Left renal cortex interstitium (tissue), 4 donors: Measurements from ENCODE around the gene TMEM253. TPM values are rescaled to one million over a fixed set of nuclear protein-coding genes. Genes with fewer than 3 reads are reported as not detected.
A peak's percentile ranks its signal among the peaks of the same experiment; 100 is the strongest.

Experiments used
- DNase-seq, 4 donors: peaks; one replicate each; pipeline ENCODE4 v3.0.0-alpha.2; 2013; ENCODE audit warnings: low read depth in 4 of 4, low spot score in 2 of 4, missing footprints in 1 of 4
- polyA plus RNA-seq, 4 donors: library from polyadenylated mRNA; unstranded; fragments of 120-200 nt; gene quantifications; one replicate each; pipeline ENCODE4 v1.2.1, GENCODE V29; 2013; ENCODE audit not compliant: insufficient read length in 4 of 4

The TMEM253 gene
- polyA plus RNA-seq, 4 donors, result 0.47 to 1.7 (median 1.0) TPM

- DNase-seq, result peak; percentile 49 to 62 (median 60)
Observed at GRCh38 chr14:21070610-21071224, 30.1 kb upstream of the TMEM253 start.

DNA sequence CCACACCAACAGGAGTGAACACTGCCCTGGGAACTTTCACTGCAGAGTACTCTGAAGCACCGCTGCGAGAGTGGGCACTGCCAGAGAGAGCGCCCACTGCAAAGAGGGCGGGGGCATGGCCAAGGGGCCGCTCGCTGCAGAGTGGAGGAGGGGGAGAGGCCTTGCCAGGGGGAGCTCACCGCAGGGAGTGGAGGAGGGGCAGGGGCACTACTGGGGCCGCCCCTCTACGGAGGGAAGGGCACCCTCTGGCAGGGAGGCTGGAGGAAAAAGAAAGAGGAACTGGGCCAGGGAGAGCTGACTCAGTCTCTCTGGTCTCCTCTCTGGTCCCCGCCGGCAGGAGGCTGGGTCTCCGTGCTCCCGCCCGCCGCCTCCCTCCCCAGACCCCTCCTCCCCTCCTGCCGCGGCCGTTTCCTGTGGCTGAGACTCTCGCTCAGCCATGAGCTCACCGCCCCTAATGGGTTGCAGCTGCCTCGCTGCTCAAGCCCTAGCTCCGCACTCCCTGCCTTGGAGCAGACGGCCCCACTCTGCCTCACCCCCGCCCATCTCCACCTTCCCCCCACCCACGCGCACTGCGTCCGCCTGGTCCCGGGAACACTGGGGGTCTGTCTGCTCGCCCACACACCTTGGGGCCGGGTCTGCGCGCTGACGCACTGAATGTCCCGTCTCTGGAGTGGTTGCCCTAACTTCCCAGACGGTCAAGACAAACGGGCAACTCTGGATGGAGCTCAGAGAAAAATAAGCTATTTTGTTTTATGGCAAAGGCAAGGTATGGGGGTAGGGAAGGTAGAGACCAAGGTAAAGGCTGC is 29.4 kb upstream of the TMEM253 start:
- DNase-seq, result peak; percentile 74 to 87 (median 84)

DNA sequence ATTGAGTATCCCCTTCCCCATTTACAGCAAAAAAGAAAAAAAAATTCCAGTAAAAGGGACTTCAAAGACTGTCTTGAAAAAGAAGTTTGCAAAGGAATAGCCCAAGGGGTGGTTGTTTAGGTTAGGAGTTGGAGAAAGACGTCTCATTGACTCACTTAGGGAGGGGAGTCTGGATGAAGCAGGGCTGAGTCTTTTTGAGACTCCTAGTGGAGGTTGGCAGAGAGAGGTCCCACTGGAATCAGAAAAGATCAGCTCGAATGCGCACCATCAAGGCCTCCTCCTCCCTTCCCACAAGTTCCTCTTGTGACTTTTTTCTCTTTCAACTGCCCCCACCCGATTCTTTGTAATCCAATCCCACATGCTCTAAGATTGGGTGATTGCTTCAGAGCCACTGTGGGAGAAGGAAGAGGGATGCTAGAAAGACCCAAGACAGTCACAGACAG is 28.8 kb upstream of the TMEM253 start:
- peak in 2 of 4 donors; percentile 27 to 60 for DNase-seq

DNA sequence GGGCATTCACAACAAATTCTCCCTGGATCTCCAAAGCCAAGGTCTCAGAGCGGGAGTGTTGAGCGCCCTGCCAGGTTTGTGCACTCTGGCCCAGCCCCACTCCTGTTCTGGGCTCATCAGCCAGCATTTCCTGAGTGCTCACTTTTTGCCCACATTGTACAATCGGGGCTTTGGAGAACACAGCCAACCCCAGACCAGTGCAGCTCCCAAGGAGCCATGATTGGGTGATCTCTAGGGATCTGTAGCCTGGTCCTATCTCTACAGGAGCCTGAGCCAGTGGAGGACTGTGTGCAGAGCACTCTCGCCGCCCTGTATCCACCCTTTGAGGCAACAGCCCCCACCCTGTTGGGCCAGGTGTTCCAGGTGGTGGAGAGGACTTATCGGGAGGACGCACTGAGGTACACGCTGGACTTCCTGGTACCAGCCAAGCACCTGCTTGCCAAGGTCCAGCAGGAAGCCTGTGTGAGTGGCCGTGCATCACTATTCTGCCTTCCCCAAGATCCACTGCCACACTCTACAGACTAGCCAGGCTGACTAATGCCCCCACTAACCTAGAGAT is 28.0 kb upstream of the TMEM253 start:
- DNase-seq, result no peak

GRCh38 chr14:21073921-21074320 is 26.9 kb upstream of the TMEM253 start:
- no peak for DNase-seq

DNA sequence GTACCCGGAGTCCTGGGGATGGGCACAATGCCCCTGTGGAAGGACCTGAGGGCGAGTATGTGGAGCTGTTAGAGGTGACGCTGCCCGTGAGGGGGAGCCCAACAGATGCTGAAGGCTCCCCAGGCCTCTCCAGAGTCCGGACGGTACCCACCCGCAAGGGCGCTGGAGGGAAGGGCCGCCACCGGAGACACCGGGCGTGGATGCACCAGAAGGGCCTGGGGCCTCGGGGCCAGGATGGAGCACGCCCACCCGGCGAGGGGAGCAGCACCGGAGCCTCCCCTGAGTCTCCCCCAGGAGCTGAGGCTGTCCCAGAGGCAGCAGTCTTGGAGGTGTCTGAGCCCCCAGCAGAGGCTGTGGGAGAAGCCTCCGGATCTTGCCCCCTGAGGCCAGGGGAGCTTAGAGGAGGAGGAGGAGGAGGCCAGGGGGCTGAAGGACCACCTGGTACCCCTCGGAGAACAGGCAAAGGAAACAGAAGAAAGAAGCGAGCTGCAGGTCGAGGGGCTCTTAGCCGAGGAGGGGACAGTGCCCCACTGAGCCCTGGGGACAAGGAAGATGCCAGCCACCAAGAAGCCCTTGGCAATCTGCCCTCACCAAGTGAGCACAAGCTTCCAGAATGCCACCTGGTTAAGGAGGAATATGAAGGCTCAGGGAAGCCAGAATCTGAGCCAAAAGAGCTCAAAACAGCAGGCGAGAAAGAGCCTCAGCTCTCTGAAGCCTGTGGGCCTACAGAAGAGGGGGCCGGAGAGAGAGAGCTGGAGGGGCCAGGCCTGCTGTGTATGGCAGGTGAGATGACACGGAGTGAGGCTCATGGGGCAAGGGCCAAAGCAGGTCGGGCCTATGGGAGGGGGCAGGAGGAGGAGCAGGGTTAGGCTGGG is 26.2 kb upstream of the TMEM253 start:
- no peak for DNase-seq

DNA sequence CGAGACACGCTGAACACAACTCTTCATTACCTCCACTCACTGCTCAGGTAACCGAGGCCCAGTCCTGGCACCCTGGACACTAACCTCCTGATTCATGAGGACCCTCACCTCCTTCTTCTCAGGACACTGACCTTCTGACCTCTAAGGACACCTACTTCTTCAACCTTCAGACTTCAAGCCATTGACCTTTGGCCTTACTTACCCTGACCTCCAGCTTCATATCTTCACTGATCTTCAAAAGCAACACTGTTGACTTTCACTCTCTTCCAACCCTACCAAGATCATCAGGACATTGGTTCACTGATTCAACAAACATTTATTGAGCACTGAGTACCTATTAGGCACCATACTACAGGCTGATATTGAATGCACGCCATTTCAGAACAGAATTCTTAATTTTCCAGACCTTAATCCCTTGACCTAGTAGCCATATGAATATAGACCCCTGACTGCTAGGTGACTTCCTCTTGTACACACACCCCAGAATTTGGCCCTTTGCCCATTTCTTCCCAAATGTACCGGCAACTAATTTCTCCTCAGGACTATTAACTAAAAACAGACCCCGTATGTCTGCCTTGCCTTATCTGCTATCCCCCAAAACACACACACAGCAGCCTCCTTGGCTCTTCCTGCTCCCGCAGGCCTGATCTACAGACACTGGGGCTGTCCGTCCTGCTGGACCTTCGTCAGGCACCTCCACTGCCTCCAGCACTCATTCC is 25.0 kb upstream of the TMEM253 start:
- DNase-seq, result no peak

DNA sequence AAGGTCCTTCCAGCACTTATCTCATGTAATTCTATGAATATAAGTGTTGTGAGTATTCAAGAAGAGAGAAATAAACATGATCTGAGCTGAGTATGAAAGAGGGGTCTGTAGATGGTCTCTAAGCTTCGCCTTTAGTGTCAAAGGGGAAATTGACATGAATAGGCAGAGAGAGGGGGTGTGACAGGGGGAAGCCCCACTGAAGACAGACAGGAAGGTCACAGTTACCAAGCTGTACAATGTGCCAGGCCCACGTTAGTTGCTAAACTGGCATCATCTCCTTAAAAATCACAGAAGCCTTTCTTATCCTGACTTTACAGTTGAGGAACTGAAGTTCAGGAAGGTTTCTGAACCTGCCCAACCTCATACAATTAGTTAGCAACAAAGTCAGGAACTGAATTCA is 23.2 kb upstream of the TMEM253 start:
- no peak for DNase-seq

GRCh38 chr14:21078287-21078686 is 22.6 kb upstream of the TMEM253 start:
- no peak for DNase-seq

DNA sequence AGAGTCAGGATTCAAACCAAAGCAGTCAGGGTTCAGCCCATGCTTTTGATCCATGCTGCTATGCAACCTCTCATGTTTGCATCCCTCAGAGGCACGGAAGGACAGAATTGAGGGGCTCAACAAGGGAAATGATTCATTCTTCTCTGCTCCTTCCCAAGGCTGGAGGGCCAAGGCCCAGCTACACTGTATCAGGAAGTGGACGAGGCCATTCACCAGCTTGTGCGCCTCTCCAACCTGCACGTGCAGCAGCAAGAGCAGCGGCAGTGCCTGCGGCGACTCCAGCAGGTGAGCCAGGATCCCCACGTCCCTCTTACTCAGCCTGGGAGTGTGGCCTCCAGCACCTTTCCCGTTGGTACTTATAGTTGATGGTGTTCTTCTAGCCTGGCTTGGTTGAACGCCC is 22.1 kb upstream of the TMEM253 start:
- DNase-seq, result no peak

DNA sequence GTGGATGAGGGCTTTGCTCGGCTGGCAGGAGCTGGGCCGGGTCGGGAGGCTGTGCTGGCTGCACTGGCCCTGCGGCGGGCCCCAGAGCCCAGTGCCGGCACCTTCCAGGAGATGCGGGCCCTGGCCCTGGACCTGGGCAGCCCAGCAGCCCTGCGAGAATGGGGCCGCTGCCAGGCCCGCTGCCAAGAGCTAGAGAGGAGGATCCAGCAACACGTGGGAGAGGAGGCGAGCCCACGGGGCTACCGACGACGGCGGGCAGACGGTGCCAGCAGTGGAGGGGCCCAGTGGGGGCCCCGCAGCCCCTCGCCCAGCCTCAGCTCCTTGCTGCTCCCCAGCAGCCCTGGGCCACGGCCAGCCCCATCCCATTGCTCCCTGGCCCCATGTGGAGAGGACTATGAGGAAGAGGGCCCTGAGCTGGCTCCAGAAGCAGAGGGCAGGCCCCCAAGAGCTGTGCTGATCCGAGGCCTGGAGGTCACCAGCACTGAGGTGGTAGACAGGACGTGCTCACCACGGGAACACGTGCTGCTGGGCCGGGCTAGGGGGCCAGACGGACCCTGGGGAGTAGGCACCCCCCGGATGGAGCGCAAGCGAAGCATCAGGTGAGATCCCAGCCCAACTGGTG is 19.2 kb upstream of the TMEM253 start:
- no peak for DNase-seq

DNA sequence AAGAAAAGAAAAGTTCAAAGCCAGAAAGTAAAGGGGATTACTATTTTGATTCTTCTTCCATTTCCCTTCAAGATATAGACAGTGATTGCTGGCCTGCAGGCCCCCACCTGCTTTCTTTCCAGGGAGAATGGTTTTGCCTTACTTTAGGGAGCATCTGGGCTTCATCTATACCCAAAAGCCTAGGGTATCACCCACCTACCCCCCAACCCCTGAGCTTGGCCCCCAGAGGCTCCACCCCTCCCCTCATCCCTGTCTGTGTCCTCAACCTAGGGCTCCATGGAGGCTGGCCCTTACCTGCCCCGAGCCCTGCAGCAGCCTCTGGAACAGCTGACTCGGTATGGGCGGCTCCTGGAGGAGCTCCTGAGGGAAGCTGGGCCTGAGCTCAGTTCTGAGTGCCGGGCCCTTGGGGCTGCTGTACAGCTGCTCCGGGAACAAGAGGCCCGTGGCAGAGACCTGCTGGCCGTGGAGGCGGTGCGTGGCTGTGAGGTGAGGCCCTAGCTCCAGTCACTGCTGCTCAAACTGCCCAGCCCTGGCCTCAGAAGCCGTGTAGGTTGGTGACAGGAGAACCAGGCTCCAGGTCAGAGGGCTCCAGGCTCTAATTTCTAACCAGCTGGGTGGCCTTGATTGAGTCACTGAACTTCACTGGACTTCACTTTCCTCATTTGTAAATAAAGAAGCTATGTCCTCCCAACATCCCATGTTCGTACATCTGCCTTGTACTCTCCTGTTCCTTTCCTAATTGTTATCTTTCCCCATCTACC is 17.1 kb upstream of the TMEM253 start:
- DNase-seq, result no peak

- DNase-seq, result no peak
Observed at GRCh38 chr14:21084396-21084795, 16.5 kb upstream of the TMEM253 start.

DNA sequence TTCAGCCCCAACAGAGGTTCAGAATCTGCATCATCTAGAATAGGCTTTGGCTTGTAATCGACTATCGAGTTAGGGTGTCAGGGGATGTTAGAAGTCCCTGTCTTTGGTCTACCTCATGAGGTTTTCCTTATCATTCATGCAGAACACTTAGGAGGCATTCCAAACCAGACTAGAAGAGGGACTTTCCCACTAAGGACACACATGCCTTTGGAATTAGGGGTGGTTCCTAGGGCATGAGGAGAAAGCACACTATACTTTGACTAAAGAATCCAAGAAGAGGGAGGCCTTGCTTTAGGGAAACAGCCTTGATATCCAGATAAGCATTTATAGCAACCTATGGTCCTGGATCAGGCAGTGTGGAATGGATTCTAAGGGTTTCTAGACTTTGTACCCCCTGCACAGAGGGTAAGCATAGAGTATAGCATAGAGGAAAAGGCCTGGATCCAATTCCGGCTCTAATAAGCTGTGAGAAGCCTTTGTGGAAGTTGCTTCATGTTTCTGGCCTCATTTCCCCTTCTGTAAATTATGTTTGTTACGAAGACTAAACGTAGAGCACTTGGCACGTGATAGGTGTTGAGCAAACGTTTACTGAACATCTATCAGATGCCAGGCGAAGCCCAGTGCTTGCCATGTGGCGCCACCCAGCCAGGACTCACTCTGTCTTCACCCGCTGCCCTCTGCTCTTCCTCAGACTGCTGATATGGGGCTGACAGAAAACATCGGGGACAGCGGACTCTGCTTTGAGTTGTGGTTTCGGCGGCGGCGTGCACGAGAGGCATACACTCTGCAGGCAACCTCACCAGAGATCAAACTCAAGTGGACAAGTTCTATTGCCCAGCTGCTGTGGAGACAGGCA is 15.6 kb upstream of the TMEM253 start:
- DNase-seq, result no peak

- DNase-seq, result no peak
Observed at GRCh38 chr14:21086908-21087293, 14.0 kb upstream of the TMEM253 start.

- no peak for DNase-seq
Observed at GRCh38 chr14:21087294-21088091, 13.4 kb upstream of the TMEM253 start.

- no peak for DNase-seq
Observed at GRCh38 chr14:21088687-21089086, 12.2 kb upstream of the TMEM253 start.
